Psoas muscle (tissue), 8 donors: ENCODE measurements around the gene NAA60. TPM values are rescaled to one million over a fixed set of nuclear protein-coding genes. Genes with fewer than 3 reads are reported as not detected.

Experiments used
- ATAC-seq, 4 donors: fragments of 200-7000 bp; cut with Tn5 transposase; one replicate each; pipeline ENCODE4 v1.9.1; 2020; ENCODE audit warnings: moderate library complexity in 3 of 4, mild to moderate bottlenecking in 2 of 4
- DNase-seq, 2 donors: peaks; one replicate each; pipeline ENCODE4 v3.0.0-alpha.2; 2020
- H3K27ac ChIP-seq: fragments of 200-600 bp; one replicate; pipeline ENCODE4 v1.8.0; 2022
- H3K27me3 ChIP-seq, 3 donors: fragments of 200-600 bp in 1 of 3; one replicate each; pipeline versions ENCODE4 v1.6.1 to v1.8.0; 2013 to 2022; ENCODE audit warnings: low read length in 2 of 3, mild to moderate bottlenecking in 2 of 3, moderate library complexity in 1 of 3; ENCODE audit not compliant: insufficient read depth in 3 of 3
- H3K36me3 ChIP-seq, 2 donors: fragments of 200-600 bp in 1 of 2; one replicate each; pipeline versions ENCODE4 v1.6.1 to v1.8.0; 2013 to 2022; ENCODE audit warnings: low read depth in 1 of 2, mild to moderate bottlenecking in 1 of 2, moderate library complexity in 1 of 2; ENCODE audit not compliant: insufficient read depth in 1 of 2
- H3K4me1 ChIP-seq: fragments of 200-600 bp; one replicate; pipeline ENCODE4 v1.8.0; 2022
- H3K4me3 ChIP-seq: fragments of 200-600 bp; one replicate; pipeline ENCODE4 v1.8.0; 2022; ENCODE audit warnings: mild to moderate bottlenecking
- H3K9me3 ChIP-seq: fragments of 200-600 bp; one replicate; pipeline ENCODE4 v1.8.0; 2022
- CTCF ChIP-seq: fragments of 200-600 bp; IDR thresholded peaks from one replicate; pipeline ENCODE4 v1.8.0; 2022; ENCODE audit warnings: antibody characterized with exemption
- WGBS, 3 donors: extraction: QIAGEN DNeasy Blood & Tissue Kit; methylation state at CpG; one replicate each; pipeline versions ENCODE4 v1.1.6 to v1.1.7; 2013; 5-methylcytosine and 5-hydroxymethylcytosine counted together
- intact Hi-C, 2 donors: fragments of 100-400 bp; cut with DNase I; formaldehyde crosslinking; loops; one replicate each; pipeline versions ENCODE4 v1.11.0 to v1.14.2; 2022
- polyA plus RNA-seq, 3 donors: library from polyadenylated mRNA; stranded (reverse); fragments of 200-250 nt; gene quantifications; one replicate each; pipeline ENCODE4 v1.2.3, GENCODE V29; 2013
- total RNA-seq, 4 donors: library from RNA; stranded (reverse); fragmentation: NEBNext Ultra II Directional in 2 of 4; extraction: Animal tissue kit (Norgen Biotek cat#: 25700) in 2 of 4; gene quantifications; one replicate each; pipeline versions ENCODE4 v1.2.1 to v1.2.4, GENCODE V29; 2021 to 2023
- donor health status: healthy with polysubstance abuse.
- donor health status: DM: no; HTN: no; CAD: no; lungs with moderate emphysema.
- donor health status: Bipolar disorder and iron deficiency.
- donor health status: healthy.
- donor health status: DM: yes; HTN: yes; CAD: no.
- donor health status: DM: no; HTN: no; CAD: no.
- donor health status: DM: no; HTN: no; CAD: no.
- donor health status: DM: yes; HTN: yes; CAD: no.

Gene NAA60
- total and polyA plus RNA-seq, 7 donors, result 17.9 to 29.3 (median 20.1) TPM

GRCh38 chr16:3459401-3460090, 16.1 kb downstream of the NAA60 start:
- WGBS, 3 donors, result 20 to 35% (median 24%) methylated on average over 9 of the region's 9 CpGs
- intact Hi-C loops, result loop anchor here (1.0 to 5.0 kb wide), 2 partner anchors 57 to 154 kb away; partner anchors contain the start of genes TIGD7 (in 1 of the 2), ZNF174 (in 1 of the 2), ZNF75A (in 1 of the 2) and ZSCAN32 (in 1 of the 2)
- peak in 3 of 4 donors; percentile 21 to 52 (median 29) for ATAC-seq

GRCh38 chr16:3460121-3460520, 16.6 kb downstream of the NAA60 start:
- intact Hi-C loops, result no loop called here
- no peak for TF ChIP-seq CTCF

More at GRCh38 chr16:3459401-3460090, 16.1 kb downstream of the NAA60 start:
- no peak for DNase-seq
- TF ChIP-seq CTCF, result no peak
- Histone ChIP-seq H3K4me3 (peak overlapping the region; percentile 87), H3K9me3 (no peaks in the 10 kb centered on the region), H3K27ac (peak overlapping the region; percentile 98), H3K36me3 (no peaks in the 10 kb centered on the region), H3K27me3 (no peaks in the 10 kb centered on the region), H3K4me1 (peaks cover 67% of the 10 kb centered on the region)

GRCh38 chr16:3460585-3460984, 17.1 kb downstream of the NAA60 start:
- WGBS, 3 donors, result 64 to 86% (median 79%) methylated on average over 8 of the region's 8 CpGs
- no peak for ATAC-seq
- no peak overlapping the region for H3K4me3 ChIP-seq

More at GRCh38 chr16:3460121-3460520, 16.6 kb downstream of the NAA60 start:
- ATAC-seq, result no peak
- Histone ChIP-seq H3K27me3 (no peaks in the 10 kb centered on the region), H3K27ac (peak overlapping the region; percentile 98), H3K4me3 (peak overlapping the region; percentile 18), H3K4me1 (peaks cover 68% of the 10 kb centered on the region), H3K9me3 (no peaks in the 10 kb centered on the region), H3K36me3 (no peaks in the 10 kb centered on the region)
- 59 to 82% (median 68%) methylated on average over 7 of the region's 7 CpGs for WGBS, 3 donors
- DNase-seq, result no peak

GRCh38 chr16:3461151-3461550, 17.7 kb downstream of the NAA60 start:
- H3K4me1 ChIP-seq, result peaks cover 67% of the 10 kb centered on the region
- no peak for DNase-seq
- no peak overlapping the region for H3K27ac ChIP-seq
- WGBS, 3 donors, result 58 to 72% (median 68%) methylated on average over 8 of the region's 8 CpGs
- no peaks in the 10 kb centered on the region for H3K9me3 ChIP-seq
- no peak for ATAC-seq
- H3K4me3 ChIP-seq, result no peak overlapping the region
- H3K36me3 ChIP-seq, result peaks cover 0 to 4% of the 10 kb centered on the region in 2 donors
- no peaks in the 10 kb centered on the region for H3K27me3 ChIP-seq
- no peak for TF ChIP-seq CTCF
- intact Hi-C loops, result no loop called here

More at GRCh38 chr16:3460585-3460984, 17.1 kb downstream of the NAA60 start:
- no peak for DNase-seq
- no peaks in the 10 kb centered on the region for H3K27me3 ChIP-seq
- no peak for TF ChIP-seq CTCF
- intact Hi-C loops, result no loop called here
- H3K27ac ChIP-seq, result peak overlapping the region; percentile 98
- peaks cover 68% of the 10 kb centered on the region for H3K4me1 ChIP-seq
- no peaks in the 10 kb centered on the region for H3K9me3 ChIP-seq
- H3K36me3 ChIP-seq, result no peaks in the 10 kb centered on the region
